NK-92 (cell line): Measurements from ENCODE around the gene MBNL2.
"Not testable (repeated sequence)": the region's sequence is repeated elsewhere in the genome, so short reads cannot be mapped to it uniquely, and the experiment has no call there.

Experiments used
- DNase-seq: peaks from one replicate; lab custom pipeline; 2025; ENCODE audit not compliant: unreplicated experiment; lab: John Stamatoyannopoulos, UW

The MBNL2 gene

GRCh38 chr13:97221989-97222700 is at the start of gene MBNL2:
MBNL2 (plus strand) TSS chr13:97222333; CDS start chr13:97276236, 53,903 bp downstream.
- DNase-seq = no peak

- no peak for DNase-seq
These were observed 47.5 kb upstream of the MBNL2 start for GRCh38 chr13:97174638-97175037.

GRCh38 chr13:97175041-97175440 is 47.1 kb upstream of the MBNL2 start:
- DNase-seq = no peak

GRCh38 chr13:97179501-97179900 is 42.6 kb upstream of the MBNL2 start:
- no peak for DNase-seq

- DNase-seq = no peak
These were observed 39.8 kb upstream of the MBNL2 start for GRCh38 chr13:97182111-97182890.

- DNase-seq = no peak
These were observed 36.8 kb upstream of the MBNL2 start for GRCh38 chr13:97185291-97185690.

- no peak for DNase-seq
These were observed 36.4 kb upstream of the MBNL2 start for GRCh38 chr13:97185751-97186150.

- no peak for DNase-seq
These were observed 33.9 kb upstream of the MBNL2 start for GRCh38 chr13:97188207-97188606.

- no peak for DNase-seq
These were observed 32.2 kb upstream of the MBNL2 start for GRCh38 chr13:97189928-97190327.

- no peak for DNase-seq
These were observed 31.0 kb upstream of the MBNL2 start for GRCh38 chr13:97191142-97191541.

GRCh38 chr13:97191615-97192014 is 30.5 kb upstream of the MBNL2 start:
- DNase-seq = no peak

- no peak for DNase-seq
These were observed 30.0 kb upstream of the MBNL2 start for GRCh38 chr13:97192166-97192565.

GRCh38 chr13:97193577-97193976 is 28.6 kb upstream of the MBNL2 start:
- no peak for DNase-seq

GRCh38 chr13:97194479-97194878 is 27.7 kb upstream of the MBNL2 start:
- no peak for DNase-seq

- no peak for DNase-seq
These were observed 25.8 kb upstream of the MBNL2 start for GRCh38 chr13:97196340-97196739.

- no peak for DNase-seq
These were observed 23.4 kb upstream of the MBNL2 start for GRCh38 chr13:97198753-97199152.

- DNase-seq = no peak
These were observed 22.7 kb upstream of the MBNL2 start for GRCh38 chr13:97199451-97199850.

GRCh38 chr13:97200081-97200942 is 21.8 kb upstream of the MBNL2 start:
- DNase-seq = no peak

- DNase-seq = no peak
These were observed 19.4 kb upstream of the MBNL2 start for GRCh38 chr13:97202761-97203160.

- no peak for DNase-seq
These were observed 16.7 kb upstream of the MBNL2 start for GRCh38 chr13:97205465-97205864.

- no peak for DNase-seq
These were observed 16.2 kb upstream of the MBNL2 start for GRCh38 chr13:97205982-97206381.

GRCh38 chr13:97207252-97207651 is 14.9 kb upstream of the MBNL2 start:
- not testable (repeated sequence) for DNase-seq
